HepG2 (cell line): ENCODE results near the gene RIPK1. TPM values are rescaled to one million over a fixed set of nuclear protein-coding genes. Genes with fewer than 3 reads are reported as not detected.

ENCODE experiments used
- ISL2 ChIP-seq: sonication (generic); formaldehyde crosslinking; IDR thresholded peaks from 2 replicates; pipeline ENCODE4 v1.5.0; 2020; ENCODE audit warnings: missing genetic modification reagents
- ISX ChIP-seq: sonication (generic); formaldehyde crosslinking; conservative IDR thresholded peaks from 2 replicates; pipeline ENCODE4 v1.5.0; 2020; ENCODE audit warnings: missing genetic modification reagents
- NKX3-1 ChIP-seq: sonication (generic); formaldehyde crosslinking; IDR thresholded peaks from 2 replicates; pipeline ENCODE4 v1.5.0; 2020; ENCODE audit warnings: missing genetic modification reagents
- REPIN1 ChIP-seq: sonication (generic); formaldehyde crosslinking; IDR thresholded peaks from 2 replicates; pipeline ENCODE4 v1.8.0; 2022; ENCODE audit warnings: missing genetic modification reagents, low read depth, mild to moderate bottlenecking, borderline replicate concordance
- TBP ChIP-seq: sonication (generic); formaldehyde crosslinking; IDR thresholded peaks from 2 replicates; pipeline ENCODE4 v1.5.0; 2020; ENCODE audit warnings: missing genetic modification reagents
- ZBTB3 ChIP-seq: sonication (generic); formaldehyde crosslinking; IDR thresholded peaks from 2 replicates; pipeline ENCODE4 v1.4.0; 2020; ENCODE audit warnings: low read depth, mild to moderate bottlenecking, moderate library complexity, missing genetic modification reagents, borderline replicate concordance
- ZMYM4 ChIP-seq: sonication (generic); formaldehyde crosslinking; IDR thresholded peaks from 2 replicates; pipeline ENCODE4 v1.8.1; 2023; ENCODE audit warnings: mild to moderate bottlenecking, missing genetic modification reagents
- ZNF331 ChIP-seq: sonication (generic); formaldehyde crosslinking; IDR thresholded peaks from 2 replicates; pipeline ENCODE4 v1.4.0; 2020; ENCODE audit warnings: missing genetic modification reagents
- ZNF510 ChIP-seq: sonication (generic); formaldehyde crosslinking; IDR thresholded peaks from 2 replicates; pipeline ENCODE4 v1.4.0; 2020; ENCODE audit warnings: low read depth, mild to moderate bottlenecking, missing genetic modification reagents
- ZNF75D ChIP-seq: sonication (generic); formaldehyde crosslinking; IDR thresholded peaks from 2 replicates; pipeline ENCODE4 v1.8.1; 2023; ENCODE audit warnings: missing genetic modification reagents, mild to moderate bottlenecking, borderline replicate concordance
- ZNF768 ChIP-seq: sonication (generic); formaldehyde crosslinking; IDR thresholded peaks from 2 replicates; pipeline ENCODE4 v1.4.0; 2020; ENCODE audit warnings: missing genetic modification reagents
- ZSCAN21 ChIP-seq: sonication (generic); formaldehyde crosslinking; IDR thresholded peaks from 2 replicates; pipeline ENCODE4 v1.8.0; 2022; ENCODE audit warnings: mild to moderate bottlenecking, missing genetic modification reagents, moderate library complexity, borderline replicate concordance
- ZSCAN9 ChIP-seq: IDR thresholded peaks from 2 replicates; pipeline ENCODE4 v1.6.1; 2016; ENCODE audit warnings: borderline replicate concordance
- polyA plus RNA-seq, 8 experiments: library from polyadenylated mRNA; depleted of rRNA in 3 of 8; stranded (reverse) in 7 of 8; unstranded in 1 of 8; fragments of >200 nt; fragmentation: Illumina TruSeq in 4 of 8; extraction: Trizol in 4 of 8; gene quantifications; 2 replicates each; pipeline versions ENCODE4 v1.2.1 to v1.2.3, GENCODE V29; 2011 to 2016; ENCODE audit warnings: low read depth in 4 of 8, missing spikeins in 1 of 8, mixed read lengths in 1 of 8; ENCODE audit not compliant: insufficient read depth in 1 of 8
- total RNA-seq, 5 experiments: library from RNA; depleted of rRNA; stranded (reverse); fragments of >200 nt; fragmentation: Illumina TruSeq; extraction: Trizol; gene quantifications; 2 replicates each; pipeline ENCODE4 v1.2.3, GENCODE V29; 2016; ENCODE audit warnings: low read depth in 1 of 5
- TF ChIP-seq, protein P1 (sequence below): sonication (generic); formaldehyde crosslinking; IDR thresholded peaks from 2 replicates; pipeline ENCODE4 v1.8.1; 2023; ENCODE audit warnings: mild to moderate bottlenecking, moderate library complexity, missing genetic modification reagents
- TF ChIP-seq, protein P2 (sequence below): IDR thresholded peaks from 2 replicates; pipeline ENCODE4 v1.6.1; 2012; ENCODE audit warnings: inconsistent platforms
- TF ChIP-seq, protein P3 (sequence below): sonication (generic); formaldehyde crosslinking; IDR thresholded peaks from 2 replicates; pipeline ENCODE4 v1.8.1; 2022; ENCODE audit warnings: mild to moderate bottlenecking, missing genetic modification reagents
- TF ChIP-seq, protein P4 (sequence below): sonication (generic); formaldehyde crosslinking; IDR thresholded peaks from 2 replicates; pipeline ENCODE4 v1.9.0; 2021; ENCODE audit warnings: mild to moderate bottlenecking, missing genetic modification reagents
- TF ChIP-seq, protein P5 (sequence below): sonication (generic); formaldehyde crosslinking; conservative IDR thresholded peaks from 2 replicates; pipeline ENCODE4 v1.4.0; 2020; ENCODE audit warnings: mild to moderate bottlenecking, missing genetic modification reagents, moderate library complexity

Gene RIPK1
- total and polyA plus RNA-seq, 2 of the 13 experiments (the other 11 are each of a cell fraction or from before 2014, with no cell fraction given), result 9.0 to 10.3 TPM

DNA sequence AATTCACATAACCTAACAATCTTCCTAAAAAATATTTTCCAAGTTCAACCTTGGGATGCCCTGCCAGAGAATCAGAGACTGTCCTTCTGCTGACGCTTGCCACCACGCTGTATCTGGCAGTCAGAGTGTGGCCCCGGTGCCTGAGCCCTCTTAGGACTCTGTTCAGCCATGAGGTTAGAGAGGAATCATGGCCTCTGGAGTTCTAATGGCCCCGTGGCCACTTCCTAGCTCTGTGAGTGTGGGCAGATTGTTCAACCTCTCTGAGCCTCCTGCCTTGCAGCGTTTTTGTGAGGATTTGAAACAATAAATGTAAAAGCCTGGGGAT, 52.4 kb downstream of the RIPK1 start (continued):
- TF ChIP-seq ZMYM4 (CRISPR knock-in tag), result no peak
- TF ChIP-seq, protein P1, sequence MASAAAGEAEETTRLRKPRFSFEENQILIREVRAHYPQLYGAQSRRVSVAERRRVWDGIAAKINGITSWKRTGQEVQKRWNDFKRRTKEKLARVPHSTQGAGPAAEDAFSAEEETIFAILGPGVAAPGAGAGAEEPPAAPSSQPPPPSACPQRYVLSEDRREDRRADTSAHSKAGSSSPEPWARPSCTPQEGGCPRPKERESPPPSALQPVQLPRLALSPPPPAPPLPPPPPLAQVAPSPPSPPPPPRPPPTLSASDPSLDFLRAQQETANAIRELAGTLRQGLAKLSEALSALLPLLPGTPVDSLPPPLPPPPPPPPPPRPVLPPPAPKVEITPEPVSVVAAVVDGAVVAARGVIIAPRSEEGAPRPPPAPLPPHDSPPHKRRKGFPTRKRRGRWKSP (CRISPR knock-in tag), result no peak
- TF ChIP-seq, protein P2, sequence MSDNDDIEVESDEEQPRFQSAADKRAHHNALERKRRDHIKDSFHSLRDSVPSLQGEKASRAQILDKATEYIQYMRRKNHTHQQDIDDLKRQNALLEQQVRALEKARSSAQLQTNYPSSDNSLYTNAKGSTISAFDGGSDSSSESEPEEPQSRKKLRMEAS, result peak; percentile 21; the same call in 1 of the 2 replicates
- no peak for TF ChIP-seq ISL2 (CRISPR knock-in tag)
- TF ChIP-seq, protein P3, sequence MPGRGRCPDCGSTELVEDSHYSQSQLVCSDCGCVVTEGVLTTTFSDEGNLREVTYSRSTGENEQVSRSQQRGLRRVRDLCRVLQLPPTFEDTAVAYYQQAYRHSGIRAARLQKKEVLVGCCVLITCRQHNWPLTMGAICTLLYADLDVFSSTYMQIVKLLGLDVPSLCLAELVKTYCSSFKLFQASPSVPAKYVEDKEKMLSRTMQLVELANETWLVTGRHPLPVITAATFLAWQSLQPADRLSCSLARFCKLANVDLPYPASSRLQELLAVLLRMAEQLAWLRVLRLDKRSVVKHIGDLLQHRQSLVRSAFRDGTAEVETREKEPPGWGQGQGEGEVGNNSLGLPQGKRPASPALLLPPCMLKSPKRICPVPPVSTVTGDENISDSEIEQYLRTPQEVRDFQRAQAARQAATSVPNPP (CRISPR knock-in tag), result no peak
- TF ChIP-seq NKX3-1 (CRISPR knock-in tag), result no peak
- TF ChIP-seq ZNF510, result no peak
- TF ChIP-seq ZNF75D (CRISPR knock-in tag), result no peak
- TF ChIP-seq, protein P4, sequence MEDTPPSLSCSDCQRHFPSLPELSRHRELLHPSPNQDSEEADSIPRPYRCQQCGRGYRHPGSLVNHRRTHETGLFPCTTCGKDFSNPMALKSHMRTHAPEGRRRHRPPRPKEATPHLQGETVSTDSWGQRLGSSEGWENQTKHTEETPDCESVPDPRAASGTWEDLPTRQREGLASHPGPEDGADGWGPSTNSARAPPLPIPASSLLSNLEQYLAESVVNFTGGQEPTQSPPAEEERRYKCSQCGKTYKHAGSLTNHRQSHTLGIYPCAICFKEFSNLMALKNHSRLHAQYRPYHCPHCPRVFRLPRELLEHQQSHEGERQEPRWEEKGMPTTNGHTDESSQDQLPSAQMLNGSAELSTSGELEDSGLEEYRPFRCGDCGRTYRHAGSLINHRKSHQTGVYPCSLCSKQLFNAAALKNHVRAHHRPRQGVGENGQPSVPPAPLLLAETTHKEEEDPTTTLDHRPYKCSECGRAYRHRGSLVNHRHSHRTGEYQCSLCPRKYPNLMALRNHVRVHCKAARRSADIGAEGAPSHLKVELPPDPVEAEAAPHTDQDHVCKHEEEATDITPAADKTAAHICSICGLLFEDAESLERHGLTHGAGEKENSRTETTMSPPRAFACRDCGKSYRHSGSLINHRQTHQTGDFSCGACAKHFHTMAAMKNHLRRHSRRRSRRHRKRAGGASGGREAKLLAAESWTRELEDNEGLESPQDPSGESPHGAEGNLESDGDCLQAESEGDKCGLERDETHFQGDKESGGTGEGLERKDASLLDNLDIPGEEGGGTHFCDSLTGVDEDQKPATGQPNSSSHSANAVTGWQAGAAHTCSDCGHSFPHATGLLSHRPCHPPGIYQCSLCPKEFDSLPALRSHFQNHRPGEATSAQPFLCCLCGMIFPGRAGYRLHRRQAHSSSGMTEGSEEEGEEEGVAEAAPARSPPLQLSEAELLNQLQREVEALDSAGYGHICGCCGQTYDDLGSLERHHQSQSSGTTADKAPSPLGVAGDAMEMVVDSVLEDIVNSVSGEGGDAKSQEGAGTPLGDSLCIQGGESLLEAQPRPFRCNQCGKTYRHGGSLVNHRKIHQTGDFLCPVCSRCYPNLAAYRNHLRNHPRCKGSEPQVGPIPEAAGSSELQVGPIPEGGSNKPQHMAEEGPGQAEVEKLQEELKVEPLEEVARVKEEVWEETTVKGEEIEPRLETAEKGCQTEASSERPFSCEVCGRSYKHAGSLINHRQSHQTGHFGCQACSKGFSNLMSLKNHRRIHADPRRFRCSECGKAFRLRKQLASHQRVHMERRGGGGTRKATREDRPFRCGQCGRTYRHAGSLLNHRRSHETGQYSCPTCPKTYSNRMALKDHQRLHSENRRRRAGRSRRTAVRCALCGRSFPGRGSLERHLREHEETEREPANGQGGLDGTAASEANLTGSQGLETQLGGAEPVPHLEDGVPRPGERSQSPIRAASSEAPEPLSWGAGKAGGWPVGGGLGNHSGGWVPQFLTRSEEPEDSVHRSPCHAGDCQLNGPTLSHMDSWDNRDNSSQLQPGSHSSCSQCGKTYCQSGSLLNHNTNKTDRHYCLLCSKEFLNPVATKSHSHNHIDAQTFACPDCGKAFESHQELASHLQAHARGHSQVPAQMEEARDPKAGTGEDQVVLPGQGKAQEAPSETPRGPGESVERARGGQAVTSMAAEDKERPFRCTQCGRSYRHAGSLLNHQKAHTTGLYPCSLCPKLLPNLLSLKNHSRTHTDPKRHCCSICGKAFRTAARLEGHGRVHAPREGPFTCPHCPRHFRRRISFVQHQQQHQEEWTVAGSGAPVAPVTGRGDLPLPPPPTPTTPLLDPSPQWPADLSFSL (CRISPR knock-in tag), result no peak
- TF ChIP-seq TBP, result no peak
- TF ChIP-seq ZSCAN9 (CRISPR knock-in tag), result no peak
- TF ChIP-seq, protein P5, sequence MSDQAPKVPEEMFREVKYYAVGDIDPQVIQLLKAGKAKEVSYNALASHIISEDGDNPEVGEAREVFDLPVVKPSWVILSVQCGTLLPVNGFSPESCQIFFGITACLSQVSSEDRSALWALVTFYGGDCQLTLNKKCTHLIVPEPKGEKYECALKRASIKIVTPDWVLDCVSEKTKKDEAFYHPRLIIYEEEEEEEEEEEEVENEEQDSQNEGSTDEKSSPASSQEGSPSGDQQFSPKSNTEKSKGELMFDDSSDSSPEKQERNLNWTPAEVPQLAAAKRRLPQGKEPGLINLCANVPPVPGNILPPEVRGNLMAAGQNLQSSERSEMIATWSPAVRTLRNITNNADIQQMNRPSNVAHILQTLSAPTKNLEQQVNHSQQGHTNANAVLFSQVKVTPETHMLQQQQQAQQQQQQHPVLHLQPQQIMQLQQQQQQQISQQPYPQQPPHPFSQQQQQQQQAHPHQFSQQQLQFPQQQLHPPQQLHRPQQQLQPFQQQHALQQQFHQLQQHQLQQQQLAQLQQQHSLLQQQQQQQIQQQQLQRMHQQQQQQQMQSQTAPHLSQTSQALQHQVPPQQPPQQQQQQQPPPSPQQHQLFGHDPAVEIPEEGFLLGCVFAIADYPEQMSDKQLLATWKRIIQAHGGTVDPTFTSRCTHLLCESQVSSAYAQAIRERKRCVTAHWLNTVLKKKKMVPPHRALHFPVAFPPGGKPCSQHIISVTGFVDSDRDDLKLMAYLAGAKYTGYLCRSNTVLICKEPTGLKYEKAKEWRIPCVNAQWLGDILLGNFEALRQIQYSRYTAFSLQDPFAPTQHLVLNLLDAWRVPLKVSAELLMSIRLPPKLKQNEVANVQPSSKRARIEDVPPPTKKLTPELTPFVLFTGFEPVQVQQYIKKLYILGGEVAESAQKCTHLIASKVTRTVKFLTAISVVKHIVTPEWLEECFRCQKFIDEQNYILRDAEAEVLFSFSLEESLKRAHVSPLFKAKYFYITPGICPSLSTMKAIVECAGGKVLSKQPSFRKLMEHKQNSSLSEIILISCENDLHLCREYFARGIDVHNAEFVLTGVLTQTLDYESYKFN, result peak; percentile 41
- TF ChIP-seq ZSCAN21, result no peak
- no peak for TF ChIP-seq ISX (CRISPR knock-in tag)
- no peak for TF ChIP-seq ZBTB3 (CRISPR knock-in tag)
- 0 out of 2 replicates have a peak, but pooled peaks have one; percentile 18 for TF ChIP-seq ZNF331 (CRISPR knock-in tag)
- peak; percentile 93 for TF ChIP-seq ZNF768 (CRISPR knock-in tag)
- no peak for TF ChIP-seq REPIN1 (CRISPR knock-in tag)
